ENCODE results near the gene DNMT1. TPM values are rescaled to one million over a fixed set of nuclear protein-coding genes. Genes with fewer than 3 reads are reported as not detected.

Gene DNMT1
- total RNA-seq, 2 experiments from 2014 or later = 314 to 331 TPM

DNA sequence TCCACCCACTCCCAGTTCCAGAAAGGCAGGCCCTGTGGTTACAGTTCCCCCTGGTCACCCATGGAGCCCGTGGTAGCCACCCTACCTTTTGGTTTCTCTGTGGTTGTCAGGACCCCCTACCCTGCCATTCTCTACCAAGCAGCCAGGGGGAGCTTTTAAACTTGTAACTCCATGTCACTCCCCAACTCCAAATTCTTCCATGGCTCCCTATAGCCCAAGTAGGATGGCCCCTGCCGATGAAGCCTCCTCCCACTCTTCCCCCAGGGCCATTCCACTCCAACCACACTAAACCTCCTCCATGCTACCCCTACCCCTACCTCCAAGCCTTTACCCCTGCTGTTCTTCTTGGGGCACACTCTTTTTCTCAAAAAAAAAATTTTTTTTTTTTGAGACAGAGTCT, 34.2 kb upstream of the DNMT1 start:
- peak; percentile 56 for DNase-seq
- Mint-ChIP-seq H3K36me3 (ENCODE audit: low read depth) (peaks cover 3% of the 10 kb centered on the region), H3K27ac (no peak overlapping the region), H3K4me3 (peak overlapping the region; percentile 37), H3K4me1 (peaks cover 13% of the 10 kb centered on the region), H3K9me3 (no peaks in the 10 kb centered on the region), H3K27me3 (no peaks in the 10 kb centered on the region)
- CTCF ChIA-PET = interaction anchor here (0.6 to 5.5 kb wide), 6 partner anchors 17 to 45 kb away, joined by 3 to 51 read pairs (median 5); partner anchors contain the start of gene MRPL4
- POLR2A ChIA-PET = interaction anchor here (1.0 to 2.6 kb wide), 4 partner anchors 9 to 35 kb away, joined by 3 to 8 read pairs (median 4); partner anchors contain the start of gene MRPL4

DNA sequence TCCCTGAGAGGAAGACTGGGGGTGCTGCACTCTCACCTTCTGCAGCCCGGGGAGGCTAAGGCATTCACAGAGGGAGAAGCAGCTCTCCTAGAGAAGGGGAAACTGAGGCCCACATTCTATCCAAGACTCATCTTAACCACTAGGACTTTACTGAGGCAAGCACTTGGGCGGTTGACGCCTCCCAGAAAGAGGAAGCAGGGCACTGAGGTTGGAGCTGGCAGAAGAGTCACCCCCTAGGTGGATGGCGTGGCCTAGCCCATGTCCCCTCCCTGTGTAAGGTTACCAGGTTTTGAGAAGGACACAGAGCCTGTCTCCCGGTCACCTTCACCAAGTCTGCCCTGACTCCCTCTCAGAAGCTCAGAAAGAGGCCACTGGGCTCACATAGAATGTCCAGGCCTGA, 33.6 kb upstream of the DNMT1 start:
- CTCF ChIA-PET = interaction anchor here (0.6 to 5.5 kb wide), 6 partner anchors 18 to 44 kb away, joined by 3 to 51 read pairs (median 5); partner anchors contain the start of gene MRPL4
- H3K4me1 Mint-ChIP-seq = peaks cover 13% of the 10 kb centered on the region
- no peak overlapping the region for H3K4me3 Mint-ChIP-seq
- no peaks in the 10 kb centered on the region for H3K9me3 Mint-ChIP-seq
- H3K27me3 Mint-ChIP-seq = no peaks in the 10 kb centered on the region
- no peak overlapping the region for H3K27ac Mint-ChIP-seq
- DNase-seq = no peak
- POLR2A ChIA-PET = interaction anchor here (1.0 to 2.6 kb wide), 4 partner anchors 8 to 35 kb away, joined by 3 to 8 read pairs (median 4); partner anchors contain the start of gene MRPL4
- H3K36me3 Mint-ChIP-seq (ENCODE audit: low read depth) = peaks cover 4% of the 10 kb centered on the region

DNA sequence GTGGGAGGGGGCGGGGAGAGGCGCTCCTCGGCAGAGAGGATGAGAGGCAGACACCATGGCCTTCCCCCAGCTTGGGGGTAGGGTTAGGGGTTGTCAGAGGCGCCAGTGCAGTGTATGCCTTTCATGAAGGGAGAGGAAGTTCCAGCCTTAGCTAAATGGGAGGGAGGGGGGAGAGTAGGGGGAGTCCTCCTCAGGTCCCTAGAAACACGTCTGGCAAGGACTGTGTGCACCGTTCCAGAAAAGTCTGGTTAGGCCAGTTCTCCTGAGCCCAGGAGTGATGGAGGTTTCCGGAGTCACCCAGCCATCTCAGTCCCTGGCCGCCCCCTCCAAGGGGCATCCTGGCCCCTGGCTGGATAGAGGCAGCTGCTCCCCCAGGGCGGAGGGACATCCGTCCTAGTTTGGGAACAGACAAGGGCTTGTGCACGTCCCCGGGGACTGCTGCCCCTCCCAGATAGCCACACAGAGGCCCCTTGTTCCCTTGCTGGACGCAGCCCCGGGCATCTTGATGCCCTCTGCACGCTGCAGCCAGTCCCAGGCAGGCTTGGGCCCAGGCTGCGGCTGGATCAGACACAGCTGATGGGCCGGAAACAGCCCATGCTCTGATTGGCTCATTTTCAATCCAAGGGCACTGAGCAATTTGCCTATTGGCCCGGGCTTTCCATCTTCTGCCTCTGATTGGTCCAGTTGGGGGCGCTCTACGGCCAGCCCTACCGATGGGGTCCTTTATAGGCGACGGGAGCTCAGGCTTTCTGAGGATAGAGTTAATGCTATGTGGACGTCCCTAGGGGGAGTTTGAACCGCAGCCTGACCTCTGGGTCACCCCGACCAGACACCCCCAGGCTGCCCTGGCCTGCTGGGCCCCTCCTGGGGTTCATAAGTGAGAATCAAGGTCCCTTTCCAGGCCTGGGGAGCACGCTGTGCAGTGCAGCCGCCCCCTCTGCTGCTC, 32.5 kb upstream of the DNMT1 start:
- CTCF ChIA-PET = interaction anchor here (2.9 to 5.5 kb wide), 2 partner anchors 23 to 26 kb away, joined by 8 to 51 read pairs; partner anchors contain the start of gene MRPL4
- H3K9me3 Mint-ChIP-seq = no peaks in the 10 kb centered on the region
- no peaks in the 10 kb centered on the region for H3K27me3 Mint-ChIP-seq
- no peak for DNase-seq
- POLR2A ChIA-PET = interaction anchor here (1.3 to 1.7 kb wide), 2 partner anchors 9 to 25 kb away, joined by 3 to 7 read pairs; partner anchors contain the start of gene MRPL4
- no peak overlapping the region for H3K27ac Mint-ChIP-seq
- no peak overlapping the region for H3K4me3 Mint-ChIP-seq
- H3K4me1 Mint-ChIP-seq = peaks cover 14% of the 10 kb centered on the region
- H3K36me3 Mint-ChIP-seq (ENCODE audit: low read depth) = peaks cover 4% of the 10 kb centered on the region

DNA sequence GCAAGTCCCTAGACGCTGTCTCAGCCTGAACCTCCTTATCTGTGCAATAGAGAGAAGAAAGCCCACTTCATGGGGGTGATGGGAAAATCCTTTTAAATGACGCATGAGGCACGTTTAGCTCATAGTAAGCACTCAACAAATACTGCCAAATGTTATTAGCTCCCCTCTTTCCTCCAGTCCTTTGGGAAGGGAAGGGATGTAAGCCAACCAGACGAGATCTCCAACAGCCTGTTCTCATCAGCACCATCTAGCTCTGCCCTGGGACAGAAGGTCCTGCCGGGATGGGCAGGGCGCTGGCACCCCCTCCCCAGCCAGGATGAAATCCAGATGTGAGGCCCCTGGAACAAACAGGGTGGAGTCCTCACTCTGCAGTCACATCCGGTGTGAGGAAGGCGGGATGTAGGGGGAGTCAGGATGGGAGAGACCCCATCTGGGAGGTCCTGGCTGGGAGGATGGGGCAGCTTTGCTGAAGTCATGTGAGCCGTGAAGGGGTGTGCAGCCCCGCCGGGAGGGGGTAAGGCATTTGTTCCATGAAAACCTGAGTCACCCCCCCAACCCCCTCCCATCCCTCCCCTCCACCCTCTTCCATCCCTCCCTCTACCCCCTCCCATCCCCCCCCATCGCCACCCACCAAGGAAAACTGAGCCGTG, 31.7 kb upstream of the DNMT1 start:
- Mint-ChIP-seq H3K9me3 (no peaks in the 10 kb centered on the region), H3K27ac (no peak overlapping the region), H3K36me3 (ENCODE audit: low read depth) (peaks cover 4% of the 10 kb centered on the region), H3K4me3 (no peak overlapping the region), H3K4me1 (peaks cover 14% of the 10 kb centered on the region), H3K27me3 (no peaks in the 10 kb centered on the region)
- CTCF ChIA-PET = interaction anchor here (5.5 kb wide), 1 partner anchor 24 kb away, joined by 51 read pairs; the partner anchor contains the start of gene MRPL4
- DNase-seq = no peak
- POLR2A ChIA-PET = interaction anchor here (0.7 to 1.7 kb wide), 3 partner anchors 10 to 154 kb away, joined by 3 to 7 read pairs (median 3); partner anchors contain the start of genes MRPL4 and TYK2

DNA sequence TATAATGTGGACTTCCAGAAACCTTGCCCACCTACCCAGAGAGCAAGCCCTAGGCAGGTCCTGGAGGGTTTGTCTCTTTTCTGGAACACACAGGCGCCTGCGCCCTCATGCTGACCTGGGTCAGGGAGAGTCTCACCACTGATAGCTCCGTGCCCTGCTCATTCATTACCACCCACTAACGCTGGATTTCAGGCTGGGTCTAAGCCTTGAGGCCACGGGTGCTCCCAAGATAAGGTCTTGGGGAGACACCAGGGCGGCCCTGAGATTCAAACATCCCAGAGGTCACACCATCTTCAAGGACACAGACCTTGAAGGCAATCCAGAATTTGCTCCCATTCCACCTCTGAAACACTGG, 31.2 kb upstream of the DNMT1 start:
- Mint-ChIP-seq H3K4me3 (no peak overlapping the region), H3K4me1 (peaks cover 14% of the 10 kb centered on the region), H3K27me3 (no peaks in the 10 kb centered on the region), H3K36me3 (ENCODE audit: low read depth) (peaks cover 4% of the 10 kb centered on the region), H3K27ac (no peak overlapping the region), H3K9me3 (no peaks in the 10 kb centered on the region)
- CTCF ChIA-PET = interaction anchor here (5.5 kb wide), 1 partner anchor 24 kb away, joined by 51 read pairs; the partner anchor contains the start of gene MRPL4
- DNase-seq = no peak
- POLR2A ChIA-PET = interaction anchor here (0.7 kb wide), 1 partner anchor 155 kb away, joined by 3 read pairs; the partner anchor contains the start of gene TYK2

DNA sequence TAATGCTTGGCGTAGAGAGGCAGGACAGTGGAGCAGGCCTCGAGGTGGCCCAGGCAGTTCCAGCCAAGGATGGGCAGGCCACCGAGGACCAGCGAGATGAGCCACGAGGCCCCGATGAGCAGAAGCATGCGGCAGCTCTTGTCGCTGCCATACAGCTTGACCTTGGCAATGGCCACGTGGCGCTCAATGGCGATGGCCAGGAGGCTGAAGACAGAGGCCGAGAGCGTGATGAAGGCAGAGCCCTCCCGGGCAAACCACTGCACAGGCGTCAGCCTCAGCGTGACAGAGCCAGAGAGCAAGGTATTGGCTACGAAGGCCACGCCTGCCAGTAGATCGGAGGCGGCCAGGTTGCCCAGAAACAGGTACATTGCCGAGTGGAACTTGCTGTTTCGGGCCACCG, 29.6 kb upstream of the DNMT1 start:
- POLR2A ChIA-PET = no interaction called here
- H3K36me3 Mint-ChIP-seq (ENCODE audit: low read depth) = peaks cover 4% of the 10 kb centered on the region
- CTCF ChIA-PET = no interaction called here
- no peaks in the 10 kb centered on the region for H3K27me3 Mint-ChIP-seq
- peaks cover 9% of the 10 kb centered on the region for H3K4me1 Mint-ChIP-seq
- H3K27ac Mint-ChIP-seq = no peak overlapping the region
- H3K9me3 Mint-ChIP-seq = no peaks in the 10 kb centered on the region
- DNase-seq = no peak
- no peak overlapping the region for H3K4me3 Mint-ChIP-seq

DNA sequence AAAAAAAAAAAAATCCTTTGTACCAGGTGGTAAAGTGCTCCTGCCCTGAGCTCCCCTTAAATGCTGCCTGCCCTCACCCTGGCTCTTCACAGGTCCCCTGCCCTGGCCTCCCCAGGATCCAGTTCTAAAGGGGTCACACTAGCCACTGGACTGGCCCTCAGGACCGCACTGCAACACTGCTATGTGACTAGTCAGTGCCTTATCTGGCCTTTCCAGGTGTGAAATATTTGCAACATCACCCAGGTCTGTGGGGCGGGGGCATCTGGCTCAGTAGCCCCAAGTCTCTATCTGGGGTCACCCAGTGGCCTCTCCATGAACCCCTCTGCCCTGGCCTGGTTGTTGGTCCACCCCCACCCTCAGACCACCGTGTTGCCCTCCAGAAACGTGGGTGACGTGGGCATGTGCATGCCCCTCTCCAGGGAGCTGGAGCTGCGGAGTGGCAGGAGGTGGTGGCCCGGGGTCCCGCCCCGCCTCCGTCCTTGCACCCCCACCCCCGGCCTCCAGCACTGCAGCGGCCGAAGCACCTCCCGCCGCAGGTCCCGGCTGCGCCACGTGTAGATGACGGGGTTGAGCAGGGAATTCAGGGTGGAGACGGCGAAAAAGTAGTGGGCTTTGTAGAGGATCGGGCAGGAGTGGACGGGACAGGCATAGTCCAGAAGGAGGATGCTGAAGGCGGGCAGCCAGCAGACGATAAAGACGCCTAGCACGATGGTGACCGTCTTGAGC, 28.9 kb upstream of the DNMT1 start:
- H3K4me1 Mint-ChIP-seq = peaks cover 6% of the 10 kb centered on the region
- H3K9me3 Mint-ChIP-seq = no peaks in the 10 kb centered on the region
- CTCF ChIA-PET = no interaction called here
- no peak overlapping the region for H3K27ac Mint-ChIP-seq
- H3K4me3 Mint-ChIP-seq = no peak overlapping the region
- no peaks in the 10 kb centered on the region for H3K27me3 Mint-ChIP-seq
- H3K36me3 Mint-ChIP-seq (ENCODE audit: low read depth) = peaks cover 4% of the 10 kb centered on the region
- DNase-seq = no peak
- POLR2A ChIA-PET = interaction anchor here (0.6 kb wide), 1 partner anchor 466 kb away, joined by 3 read pairs; no protein-coding TSS in a partner anchor

DNA sequence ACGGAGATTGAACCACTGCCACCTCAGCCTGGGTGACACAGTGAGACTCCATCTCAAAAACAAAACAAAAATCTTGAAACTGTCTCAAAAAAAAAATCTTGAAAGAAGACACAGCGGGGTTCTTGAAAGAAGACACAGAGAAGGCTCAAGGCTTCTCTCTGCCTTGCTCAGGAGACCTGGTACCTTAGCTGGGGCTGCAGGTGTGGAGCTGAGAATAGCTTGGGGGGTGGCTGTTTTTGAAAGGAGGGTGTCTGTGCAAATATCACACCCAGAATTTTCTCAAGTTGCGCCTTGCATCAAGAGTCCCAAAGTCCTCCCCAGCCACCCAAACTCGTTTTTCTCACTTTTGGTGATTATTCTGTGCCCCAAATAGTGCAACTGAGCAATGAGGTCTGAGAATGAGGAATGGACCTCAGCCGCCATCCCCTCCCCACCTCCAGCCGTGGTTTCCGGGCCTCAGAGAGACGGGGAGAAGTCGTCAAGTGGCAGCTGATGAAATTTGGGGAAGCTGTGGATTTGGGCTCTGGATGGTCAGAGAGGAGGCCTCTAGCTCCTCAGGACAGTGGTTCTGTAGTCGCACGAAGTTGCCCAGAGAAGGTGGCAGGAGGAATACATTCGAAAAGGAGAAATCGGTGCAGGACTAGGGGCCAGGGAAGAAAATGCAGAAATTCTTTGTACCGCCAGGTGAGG, 27.6 kb upstream of the DNMT1 start:
- Mint-ChIP-seq H3K4me3 (no peak overlapping the region), H3K36me3 (ENCODE audit: low read depth) (peaks cover 4% of the 10 kb centered on the region), H3K27me3 (no peaks in the 10 kb centered on the region), H3K27ac (no peak overlapping the region), H3K4me1 (peaks cover 6% of the 10 kb centered on the region), H3K9me3 (no peaks in the 10 kb centered on the region)
- ChIA-PET CTCF (no interaction called here), POLR2A (interaction anchor here (1.2 kb wide), 1 partner anchor 28 kb away, joined by 3 read pairs; the partner anchor contains the start of gene DNMT1)
- DNase-seq = no peak

DNA sequence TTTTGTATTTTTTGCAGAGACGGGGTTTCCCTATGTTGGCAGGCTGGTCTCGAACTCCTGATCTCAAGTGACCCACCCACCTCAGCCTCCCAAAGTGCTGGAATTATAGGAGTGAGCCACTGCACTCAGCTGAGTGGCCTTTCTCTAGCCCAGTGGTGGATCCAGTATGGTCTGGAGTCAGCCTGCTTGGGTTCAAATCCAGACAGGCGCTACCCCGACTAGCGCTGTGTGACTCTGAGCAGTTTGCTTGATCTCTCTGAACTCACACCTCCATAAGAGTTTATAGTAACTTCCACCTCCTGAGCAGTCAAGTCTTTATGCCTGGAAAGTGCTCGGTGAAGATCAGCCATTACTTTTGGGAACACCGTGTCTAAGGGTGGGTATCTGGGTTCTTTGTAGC, 25.9 kb upstream of the DNMT1 start:
- Mint-ChIP-seq H3K4me1 (peaks cover 6% of the 10 kb centered on the region), H3K36me3 (ENCODE audit: low read depth) (peaks cover 4% of the 10 kb centered on the region), H3K27ac (no peak overlapping the region), H3K4me3 (no peak overlapping the region), H3K27me3 (no peaks in the 10 kb centered on the region), H3K9me3 (no peaks in the 10 kb centered on the region)
- ChIA-PET POLR2A (interaction anchor here (1.2 to 1.7 kb wide), 2 partner anchors 8 to 26 kb away, joined by 3 to 5 read pairs; partner anchors contain the start of gene DNMT1), CTCF (interaction anchor here (0.6 to 1.9 kb wide), 4 partner anchors 11 to 49 kb away, joined by 3 to 12 read pairs (median 3); partner anchors contain the start of gene S1PR2)
- DNase-seq = no peak

DNA sequence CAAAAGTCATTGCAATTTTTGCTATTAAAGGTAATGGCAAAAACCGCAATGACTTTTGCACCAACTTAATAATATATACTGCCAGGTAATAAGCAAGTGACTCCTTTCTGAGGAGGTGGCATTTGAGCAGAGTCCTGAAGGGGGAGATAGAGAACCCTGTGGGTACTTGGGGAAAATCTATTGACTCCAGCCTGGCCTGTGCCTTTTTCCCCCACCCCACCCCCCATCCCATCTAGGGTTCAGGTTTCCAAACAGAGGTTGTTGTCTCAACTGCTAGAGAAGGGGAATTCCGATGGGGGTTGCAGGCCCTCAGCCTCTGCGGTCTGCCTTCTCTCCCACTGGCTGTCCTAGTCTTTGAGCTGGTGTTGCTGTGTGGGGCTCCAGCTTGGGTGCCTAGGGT, 24.9 kb upstream of the DNMT1 start:
- CTCF ChIA-PET = interaction anchor here (0.7 to 1.9 kb wide), 6 partner anchors 10 to 166 kb away, joined by 3 to 12 read pairs (median 3); partner anchors contain the start of gene S1PR2
- peaks cover 6% of the 10 kb centered on the region for H3K4me1 Mint-ChIP-seq
- no peaks in the 10 kb centered on the region for H3K27me3 Mint-ChIP-seq
- POLR2A ChIA-PET = interaction anchor here (0.8 to 1.7 kb wide), 3 partner anchors 9 to 52 kb away, joined by 3 to 5 read pairs (median 3); no protein-coding TSS in a partner anchor
- peaks cover 4% of the 10 kb centered on the region for H3K36me3 Mint-ChIP-seq (ENCODE audit: low read depth)
- peak; percentile 33 for DNase-seq
- H3K27ac Mint-ChIP-seq = no peak overlapping the region
- no peaks in the 10 kb centered on the region for H3K9me3 Mint-ChIP-seq
- H3K4me3 Mint-ChIP-seq = no peak overlapping the region

DNA sequence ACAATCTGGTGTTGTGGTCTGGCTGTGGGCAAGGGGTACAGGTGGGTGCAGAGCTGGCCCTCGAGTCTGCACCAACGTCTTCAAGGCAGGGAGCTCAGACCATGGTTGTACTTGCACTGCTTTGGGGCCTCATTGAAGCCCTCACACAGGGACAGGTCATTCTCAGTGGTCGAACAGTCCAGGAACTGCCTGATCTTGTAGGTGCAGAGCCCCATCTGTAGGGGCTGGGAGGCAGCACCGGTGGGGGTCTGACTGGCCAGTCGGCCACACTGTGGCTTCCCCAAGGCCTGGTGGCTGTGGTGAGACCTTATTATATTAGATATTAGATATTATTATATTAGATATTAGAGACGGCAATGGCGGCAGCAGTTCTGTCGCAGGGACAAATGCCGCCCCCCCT, 22.3 kb upstream of the DNMT1 start:
- CTCF ChIA-PET = no interaction called here

More for the DNA sequence above, 22.3 kb upstream of the DNMT1 start:
- H3K27me3 Mint-ChIP-seq = no peaks in the 10 kb centered on the region
- H3K9me3 Mint-ChIP-seq = no peaks in the 10 kb centered on the region
- no peaks in the 10 kb centered on the region for H3K36me3 Mint-ChIP-seq (ENCODE audit: low read depth)
- DNase-seq = no peak
- H3K4me3 Mint-ChIP-seq = no peak overlapping the region
- POLR2A ChIA-PET = interaction anchor here (1.2 kb wide), 1 partner anchor 22 kb away, joined by 4 read pairs; the partner anchor contains the start of gene DNMT1
- H3K4me1 Mint-ChIP-seq = peaks cover 4% of the 10 kb centered on the region
- no peak overlapping the region for H3K27ac Mint-ChIP-seq

All from activated CD4-positive, alpha-beta memory T cell treated with anti-CD3 and anti-CD28 coated beads, Interleukin-2, amount 10 ng/mL, durations not matched to agents 7 days and 5 days (primary cell).